ENCODE results near the gene UCP2. TPM values are rescaled to one million over a fixed set of nuclear protein-coding genes. Genes with fewer than 3 reads are reported as not detected.

Gene UCP2
- total and polyA plus RNA-seq, 9 of the 15 experiments (the other 6 are each of a cell fraction or from before 2014, with no cell fraction given), result 19.2 to 216 (median 87.9) TPM

DNA sequence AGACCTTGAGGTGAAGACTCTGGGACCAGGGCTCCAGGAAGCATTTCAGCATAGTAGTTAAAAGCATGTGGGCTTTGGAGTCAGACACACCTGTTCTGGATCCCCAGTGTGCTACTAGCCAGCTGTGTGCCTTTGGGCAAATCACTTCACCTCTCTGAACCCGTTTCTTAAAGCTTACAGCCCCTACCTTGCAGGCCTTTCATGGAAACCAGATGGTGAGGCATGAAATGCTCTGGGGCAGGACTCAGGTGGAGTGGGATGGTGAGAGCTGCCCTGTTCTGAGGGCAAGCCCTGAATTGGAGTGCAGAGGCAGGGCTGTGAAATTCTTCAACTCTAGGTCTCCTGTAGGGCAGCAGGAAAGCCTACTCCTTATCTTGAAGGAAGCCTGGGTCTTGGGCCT, 10.5 kb downstream of the UCP2 start:
- no peak overlapping the region for H2AFZ ChIP-seq (ENCODE audit: low read depth, low read length)
- H3K36me3 ChIP-seq (ENCODE audit: control insufficient read depth, insufficient read depth, low read length), result peaks cover 35% of the 10 kb centered on the region; the same call in 2 of the 3 replicates
- peaks cover 14% of the 10 kb centered on the region for H4K20me1 ChIP-seq (replicated peaks; ENCODE audit: control insufficient read depth, insufficient read depth, low read length)
- DNase-seq (ENCODE audit: extremely low read depth in 1 of 4, low spot score in 3 of 4) (peak in 3 of 4 experiments; percentile 13 to 21 (median 17)), ATAC-seq (peak; percentile 8), FAIRE-seq (no peak)
- no peak overlapping the region for H3K4me3 ChIP-seq
- no TSS peak for BruUV-seq (replicated peaks)
- TF ChIP-seq MEF2A (IDR thresholded peaks at IDR 0.05; ENCODE audit: control insufficient read depth, low read depth, low read length) (no peak), KHSRP (IDR thresholded peaks at IDR 0.05) (no peak), CBX3 (IDR thresholded peaks at IDR 0.05; ENCODE audit: borderline replicate concordance in 1 of 2, low read length in 2 of 2) (no peak), FOXP1 (CRISPR knock-in tag; IDR thresholded peaks at IDR 0.05) (no peak), POLR2A (conservative IDR thresholded peaks at IDR 0.05) (peak; percentile 50), ZNF436 (CRISPR knock-in tag; IDR thresholded peaks at IDR 0.05) (no peak), ELF4 (CRISPR knock-in tag; IDR thresholded peaks at IDR 0.05) (no peak), FOXK1 (CRISPR knock-in tag; IDR thresholded peaks at IDR 0.05; ENCODE audit: borderline replicate concordance) (no peak), ZNF224 (CRISPR knock-in tag; IDR thresholded peaks at IDR 0.05) (no peak), ZNF23 (CRISPR knock-in tag; IDR thresholded peaks at IDR 0.05) (no peak), MCM2 (IDR thresholded peaks at IDR 0.05; ENCODE audit: low read depth) (no peak), SREBF2 (CRISPR knock-in tag; IDR thresholded peaks at IDR 0.05) (no peak), RBM25 (IDR thresholded peaks at IDR 0.05; ENCODE audit: low read depth, low read length, severe bottlenecking) (peak; percentile 63), GTF2E2 (tag; IDR thresholded peaks at IDR 0.05) (no peak), SUPT5H (IDR thresholded peaks at IDR 0.05) (0 out of 2 replicates have a peak, but pooled peaks have one; percentile 39), BCOR (IDR thresholded peaks at IDR 0.05) (0 out of 2 replicates have a peak, but pooled peaks have one; percentile 64), ZFP36 (IDR thresholded peaks at IDR 0.05; ENCODE audit: low read depth, low read length, partially characterized antibody) (peak; percentile 78)
- TF ChIP-seq, protein P1, sequence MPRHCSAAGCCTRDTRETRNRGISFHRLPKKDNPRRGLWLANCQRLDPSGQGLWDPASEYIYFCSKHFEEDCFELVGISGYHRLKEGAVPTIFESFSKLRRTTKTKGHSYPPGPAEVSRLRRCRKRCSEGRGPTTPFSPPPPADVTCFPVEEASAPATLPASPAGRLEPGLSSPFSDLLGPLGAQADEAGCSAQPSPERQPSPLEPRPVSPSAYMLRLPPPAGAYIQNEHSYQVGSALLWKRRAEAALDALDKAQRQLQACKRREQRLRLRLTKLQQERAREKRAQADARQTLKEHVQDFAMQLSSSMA (CRISPR knock-in tag; IDR thresholded peaks at IDR 0.05), result no peak
- no peaks in the 10 kb centered on the region for H3K27me3 ChIP-seq (ENCODE audit: control insufficient read depth in 2 of 2, insufficient read depth in 2 of 2, low read length in 2 of 2)
- 71% methylated on average over 1 of the region's 1 CpG for whole genome bisulfite sequencing (ENCODE audit: insufficient coverage, low coverage, missing lambda C conversion rate)
- CTCF ChIA-PET (ENCODE audit: low intra/inter-chr PET ratio), result no interaction called here
- intact Hi-C loops (cut with micrococcal nuclease), result no loop called here
- no peaks in the 10 kb centered on the region for H3K79me2 ChIP-seq (ENCODE audit: control insufficient read depth, insufficient read depth, low read length)
- H3K9me1 ChIP-seq (ENCODE audit: control insufficient read depth, insufficient read depth, low read length), result no peaks in the 10 kb centered on the region
- no peak overlapping the region for H3K4me2 ChIP-seq (ENCODE audit: insufficient read depth, low read length)
- H3K27ac ChIP-seq (ENCODE audit: extremely low read depth, low read depth, low read length), result no peak overlapping the region
- in situ Hi-C loops (cut with MboI), result no loop called here
- no peaks in the 10 kb centered on the region for H3K9me3 ChIP-seq (replicated peaks; ENCODE audit: control insufficient read depth, insufficient read depth, low read depth, low read length)
- POLR2A ChIA-PET, result interaction anchor here (0.7 to 5.7 kb wide), 10 partner anchors 8 to 267 kb away, joined by 3 to 54 read pairs (median 4); partner anchors contain the start of gene UCP2
- H3K4me1 ChIP-seq (replicated peaks in 1 of 2; ENCODE audit: control insufficient read depth in 2 of 2, insufficient read depth in 2 of 2, low read length in 2 of 2), result peaks cover 12 to 38% of the 10 kb centered on the region in 2 experiments; a peak in 4 of 5 replicates
- H3K9ac ChIP-seq (ENCODE audit: insufficient read depth in 1 of 2, low read depth in 2 of 2, low read length in 2 of 2), result no peak overlapping the region

All from K562 (cell line).